Endothelial cell of umbilical vein (primary cell): ENCODE results near the gene C8A. TPM values are rescaled to one million over a fixed set of nuclear protein-coding genes. Genes with fewer than 3 reads are reported as not detected.

Experiments used
- BruUV-seq: library from RNA; stranded (reverse); fragments of 400-500 nt; replicated peaks from 2 replicates; lab custom pipeline; 2021; lab: Mats Ljungman, UMichigan
- CTCF ChIA-PET: fragments of 300-600, 350-600 bp; sonication (Branson Sonifier 250); formaldehyde crosslinking; loops from one replicate; lab custom pipeline; 2021; ENCODE audit warnings: antibody characterized with exemption, inconsistent platforms; lab: Charles Lee
- POLR2A ChIA-PET: fragments of 300-600, 350-600 bp; sonication (Branson Sonifier 250); formaldehyde crosslinking; loops from one replicate; lab custom pipeline; 2021; ENCODE audit warnings: antibody characterized with exemption, inconsistent platforms; lab: Charles Lee
- DNase-seq: peaks from one replicate; pipeline ENCODE4 v3.0.0-alpha.2; 2011; ENCODE audit warnings: low read depth, low spot score
- FAIRE-seq: peaks from 2 replicates; lab custom pipeline; 2011; peaks lifted over from hg19 to GRCh38; lab: Jason Lieb, UNC
- H2AFZ ChIP-seq: 2 replicates; pipeline ENCODE4 v1.6.0; 2012; ENCODE audit warnings: low read depth, low read length, control low read depth, inconsistent platforms
- H3K27ac ChIP-seq: 2 replicates; pipeline ENCODE4 v1.5.1; 2011; ENCODE audit warnings: low read depth, mild to moderate bottlenecking, control low read depth, low read length, moderate library complexity; ENCODE audit not compliant: insufficient read depth
- H3K27me3 ChIP-seq, 2 experiments: 2 replicates each; pipeline versions ENCODE4 v1.6.0 to v1.6.1; 2011; ENCODE audit warnings: low read length in 2 of 2, mixed read lengths in 1 of 2; ENCODE audit not compliant: control insufficient read depth in 2 of 2, insufficient read depth in 2 of 2
- H3K36me3 ChIP-seq, 2 experiments: 2 replicates in 1 of 2; 3 replicates in 1 of 2; pipeline ENCODE4 v1.5.1; 2011; ENCODE audit warnings: low read length in 2 of 2, mild to moderate bottlenecking in 1 of 2, moderate library complexity in 1 of 2; ENCODE audit not compliant: control insufficient read depth in 2 of 2, insufficient read depth in 2 of 2; ENCODE audit errors: extremely low read depth in 1 of 2
- H3K4me1 ChIP-seq: 3 replicates; pipeline ENCODE4 v1.5.1; 2011; ENCODE audit warnings: mild to moderate bottlenecking, low read length; ENCODE audit not compliant: control insufficient read depth, insufficient read depth; ENCODE audit errors: extremely low read depth
- H3K4me2 ChIP-seq: 2 replicates; pipeline ENCODE4 v1.6.1; 2011; ENCODE audit warnings: low read length, control low read depth, mixed read lengths; ENCODE audit not compliant: insufficient read depth
- H3K4me3 ChIP-seq, 3 experiments: fragments of 200-600 bp in 1 of 3; sonication (generic), shearing (Covaris generic) in 1 of 3; replicated peaks in 1 of 3; 2 replicates each; pipeline ENCODE4 v1.5.1; 2011 to 2016; ENCODE audit warnings: control low read depth in 3 of 3, low read length in 3 of 3, mild to moderate bottlenecking in 2 of 3, inconsistent platforms in 1 of 3, low read depth in 1 of 3, moderate library complexity in 1 of 3; ENCODE audit not compliant: insufficient read depth in 1 of 3
- H3K79me2 ChIP-seq: 2 replicates; pipeline ENCODE4 v1.6.0; 2012; ENCODE audit warnings: low read length, inconsistent platforms; ENCODE audit not compliant: control insufficient read depth, insufficient read depth
- H3K9ac ChIP-seq: replicated peaks from 2 replicates; pipeline ENCODE3; 2011; ENCODE audit warnings: low read length, control low read depth; ENCODE audit not compliant: insufficient read depth; ENCODE audit errors: extremely low read depth
- H3K9me1 ChIP-seq: replicated peaks from 3 replicates; pipeline ENCODE4 v1.6.0; 2011; ENCODE audit warnings: mild to moderate bottlenecking, low read length; ENCODE audit not compliant: control insufficient read depth, insufficient read depth; ENCODE audit errors: extremely low read depth
- H3K9me3 ChIP-seq: replicated peaks from 2 replicates; pipeline ENCODE4 v1.5.1; 2012; ENCODE audit warnings: low read length, inconsistent platforms; ENCODE audit not compliant: control insufficient read depth, insufficient read depth
- H4K20me1 ChIP-seq: replicated peaks from 2 replicates; pipeline ENCODE3; 2011; ENCODE audit warnings: mild to moderate bottlenecking, low read length; ENCODE audit not compliant: control insufficient read depth, insufficient read depth; ENCODE audit errors: extremely low read depth
- EZH2 ChIP-seq: IDR thresholded peaks from 2 replicates; pipeline ENCODE4 v1.6.1; 2012; ENCODE audit warnings: borderline replicate concordance, low read depth, mild to moderate bottlenecking, moderate library complexity, low read length, inconsistent platforms; ENCODE audit not compliant: severe bottlenecking
- FOS ChIP-seq: IDR thresholded peaks from 2 replicates; pipeline ENCODE4 v1.6.1; 2011; ENCODE audit warnings: mild to moderate bottlenecking, low read length, moderate library complexity, borderline replicate concordance; ENCODE audit not compliant: insufficient read depth
- GATA2 ChIP-seq: IDR thresholded peaks from 2 replicates; pipeline ENCODE4 v1.7.0; 2011; ENCODE audit warnings: low read depth, mild to moderate bottlenecking, moderate library complexity, mixed read lengths, low read length; ENCODE audit not compliant: insufficient read length, insufficient read depth
- JUN ChIP-seq: IDR thresholded peaks from 2 replicates; pipeline ENCODE4 v1.6.1; 2011; ENCODE audit warnings: borderline replicate concordance, low read depth; ENCODE audit not compliant: insufficient read length, insufficient read depth
- MYC ChIP-seq: IDR thresholded peaks from one replicate; pipeline ENCODE4 v1.6.1; 2011; ENCODE audit warnings: mild to moderate bottlenecking, low read depth, low read length
- POLR2A ChIP-seq: IDR thresholded peaks from 2 replicates; pipeline ENCODE4 v1.6.1; 2012; ENCODE audit warnings: low read depth, mild to moderate bottlenecking, control low read depth, low read length
- POLR2AphosphoS5 ChIP-seq: IDR thresholded peaks from 2 replicates; pipeline ENCODE4 v1.6.1; 2012; ENCODE audit warnings: low read depth, mild to moderate bottlenecking, control low read depth, low read length, moderate library complexity; ENCODE audit not compliant: insufficient read depth
- dilution Hi-C: fragments of 300-500 bp; cut with MboI; formaldehyde crosslinking; loops from one replicate; pipeline ENCODE4 v1.15.0; 2019; ENCODE audit warnings: low sequenced_read_pairs; ENCODE audit not compliant: extremely low pct_ligation_motif_present
- intact Hi-C: fragments of 100-400 bp; cut with micrococcal nuclease; formaldehyde crosslinking; loops from one replicate; pipeline ENCODE4 v1.10.0; 2022
- polyA plus RNA-seq, 4 experiments: library from polyadenylated mRNA; depleted of rRNA in 3 of 4; stranded (reverse) in 3 of 4; unstranded in 1 of 4; fragments of >200 nt; gene quantifications; 2 replicates each; pipeline versions ENCODE4 v1.2.1 to v1.2.3, GENCODE V29; 2011 to 2012; ENCODE audit warnings: missing spikeins in 1 of 4
- total RNA-seq: library from RNA; stranded (reverse); gene quantifications from 2 replicates; pipeline ENCODE4 v1.2.3, GENCODE V29; 2021
- TF ChIP-seq, protein P1 (sequence below), 2 donors: IDR thresholded peaks; 1 replicate in 1 of 2; 2 replicates in 1 of 2; pipeline ENCODE4 v1.5.1; 2011; ENCODE audit warnings: low read length in 2 of 2, mild to moderate bottlenecking in 2 of 2, moderate library complexity in 2 of 2, control low read depth in 1 of 2, inconsistent platforms in 1 of 2, low read depth in 1 of 2; ENCODE audit not compliant: insufficient read depth in 1 of 2; ENCODE audit errors: extremely low read depth in 1 of 2
- TF ChIP-seq, protein P2 (sequence below): IDR thresholded peaks from 2 replicates; pipeline ENCODE4 v1.6.1; 2011; ENCODE audit not compliant: insufficient read depth, insufficient read length

The C8A gene
- total and polyA plus RNA-seq, 2 donors (not counting 3 experiments of a cell fraction or from before 2014, with no cell fraction given) = not detected

DNA sequence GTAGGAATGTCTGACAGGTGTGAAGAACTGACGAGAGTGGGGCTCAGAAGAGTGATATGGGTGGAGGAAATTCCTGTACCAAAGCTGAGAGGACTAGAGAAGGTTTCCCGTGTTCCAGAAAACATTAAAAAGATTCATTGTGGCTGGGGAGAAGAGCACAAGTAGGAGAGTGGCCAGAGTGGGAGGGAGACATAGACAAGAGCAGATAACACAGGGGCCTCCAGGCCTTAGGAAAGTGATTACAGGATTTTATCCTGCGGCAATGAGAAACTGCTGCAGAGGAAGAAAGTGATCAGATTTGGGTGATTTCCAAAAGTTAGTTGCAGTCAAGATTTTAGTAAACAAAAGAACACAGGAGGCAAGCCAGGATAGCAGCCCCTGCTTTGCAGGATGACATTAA is 103.3 kb downstream of the C8A start:
- Histone ChIP-seq H3K27ac (no peak overlapping the region), H3K36me3 (no peaks in the 10 kb centered on the region), H3K79me2 (no peaks in the 10 kb centered on the region), H3K4me1 (no peaks in the 10 kb centered on the region), H3K4me3 (no peak overlapping the region), H4K20me1 (no peaks in the 10 kb centered on the region), H3K27me3 (no peaks in the 10 kb centered on the region), H3K9me1 (no peaks in the 10 kb centered on the region), H3K9me3 (no peaks in the 10 kb centered on the region), H3K4me2 (no peak overlapping the region), H2AFZ (no peak overlapping the region), H3K9ac (no peak overlapping the region)
- BruUV-seq = no TSS peak
- no peak for TF ChIP-seq GATA2
- TF ChIP-seq, protein P1, sequence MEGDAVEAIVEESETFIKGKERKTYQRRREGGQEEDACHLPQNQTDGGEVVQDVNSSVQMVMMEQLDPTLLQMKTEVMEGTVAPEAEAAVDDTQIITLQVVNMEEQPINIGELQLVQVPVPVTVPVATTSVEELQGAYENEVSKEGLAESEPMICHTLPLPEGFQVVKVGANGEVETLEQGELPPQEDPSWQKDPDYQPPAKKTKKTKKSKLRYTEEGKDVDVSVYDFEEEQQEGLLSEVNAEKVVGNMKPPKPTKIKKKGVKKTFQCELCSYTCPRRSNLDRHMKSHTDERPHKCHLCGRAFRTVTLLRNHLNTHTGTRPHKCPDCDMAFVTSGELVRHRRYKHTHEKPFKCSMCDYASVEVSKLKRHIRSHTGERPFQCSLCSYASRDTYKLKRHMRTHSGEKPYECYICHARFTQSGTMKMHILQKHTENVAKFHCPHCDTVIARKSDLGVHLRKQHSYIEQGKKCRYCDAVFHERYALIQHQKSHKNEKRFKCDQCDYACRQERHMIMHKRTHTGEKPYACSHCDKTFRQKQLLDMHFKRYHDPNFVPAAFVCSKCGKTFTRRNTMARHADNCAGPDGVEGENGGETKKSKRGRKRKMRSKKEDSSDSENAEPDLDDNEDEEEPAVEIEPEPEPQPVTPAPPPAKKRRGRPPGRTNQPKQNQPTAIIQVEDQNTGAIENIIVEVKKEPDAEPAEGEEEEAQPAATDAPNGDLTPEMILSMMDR (IDR thresholded peaks at IDR 0.05; ENCODE audit: extremely low read depth in 1 of 2, insufficient read depth in 1 of 2, low read depth in 1 of 2, low read length in 2 of 2) = no peak
- TF ChIP-seq, protein P2, sequence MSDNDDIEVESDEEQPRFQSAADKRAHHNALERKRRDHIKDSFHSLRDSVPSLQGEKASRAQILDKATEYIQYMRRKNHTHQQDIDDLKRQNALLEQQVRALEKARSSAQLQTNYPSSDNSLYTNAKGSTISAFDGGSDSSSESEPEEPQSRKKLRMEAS = no peak
- TF ChIP-seq MYC = no peak
- TF ChIP-seq POLR2AphosphoS5 = no peak
- no peak for TF ChIP-seq EZH2
- TF ChIP-seq JUN = no peak
- TF ChIP-seq POLR2A = no peak
- TF ChIP-seq FOS = no peak
- ChIA-PET CTCF (no interaction called here), POLR2A (no interaction called here)
- no peak for DNase-seq
- intact Hi-C loops = loop anchor here (5.0 kb wide), 1 partner anchor 301 kb away; no protein-coding TSS in a partner anchor
- dilution Hi-C loops = no loop called here
- FAIRE-seq = no peak
